Astrocyte of the cerebellum (primary cell): ENCODE data around the gene DAAM1.

Source experiments
- DNase-seq: peaks from one replicate; pipeline ENCODE4 v3.0.0-alpha.2; 2011; ENCODE audit warnings: low read depth
- H3K4me3 ChIP-seq: 2 replicates; pipeline ENCODE4 v1.5.1; 2011; ENCODE audit warnings: mild to moderate bottlenecking, low read depth, low read length, moderate library complexity
- CTCF ChIP-seq: IDR thresholded peaks from 2 replicates; pipeline ENCODE4 v1.5.1; 2012; ENCODE audit warnings: low read length, low read depth, moderate library complexity, mild to moderate bottlenecking; ENCODE audit errors: missing control alignments
- in situ Hi-C: cut with HindIII; loops from 2 replicates; pipeline ENCODE4 v1.10.0; 2017; ENCODE audit warnings: low sequenced_read_pairs

Gene DAAM1

DNA sequence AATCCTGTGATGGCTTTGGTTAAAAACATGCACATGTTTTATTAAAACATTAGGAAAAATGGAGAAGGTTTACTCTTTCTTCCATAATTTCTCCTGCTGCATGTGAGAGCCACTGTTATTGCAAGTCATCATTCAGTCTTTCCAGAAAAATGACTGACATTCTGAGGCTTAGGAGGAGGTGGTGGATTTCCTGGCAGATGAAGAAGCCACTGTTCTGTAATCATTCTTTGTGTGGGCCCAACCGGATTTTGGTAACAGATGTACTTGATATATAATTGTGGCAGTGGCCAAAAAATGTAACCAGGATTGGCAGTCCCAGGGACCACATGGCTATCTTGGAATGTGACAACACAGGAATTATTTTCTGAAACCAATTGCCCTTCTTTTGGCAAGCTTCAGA, 120.2 kb downstream of the DAAM1 start:
- in situ Hi-C loops = no loop called here
- DNase-seq = no peak
- no peak for TF ChIP-seq CTCF
- H3K4me3 ChIP-seq = no peak overlapping the region

DNA sequence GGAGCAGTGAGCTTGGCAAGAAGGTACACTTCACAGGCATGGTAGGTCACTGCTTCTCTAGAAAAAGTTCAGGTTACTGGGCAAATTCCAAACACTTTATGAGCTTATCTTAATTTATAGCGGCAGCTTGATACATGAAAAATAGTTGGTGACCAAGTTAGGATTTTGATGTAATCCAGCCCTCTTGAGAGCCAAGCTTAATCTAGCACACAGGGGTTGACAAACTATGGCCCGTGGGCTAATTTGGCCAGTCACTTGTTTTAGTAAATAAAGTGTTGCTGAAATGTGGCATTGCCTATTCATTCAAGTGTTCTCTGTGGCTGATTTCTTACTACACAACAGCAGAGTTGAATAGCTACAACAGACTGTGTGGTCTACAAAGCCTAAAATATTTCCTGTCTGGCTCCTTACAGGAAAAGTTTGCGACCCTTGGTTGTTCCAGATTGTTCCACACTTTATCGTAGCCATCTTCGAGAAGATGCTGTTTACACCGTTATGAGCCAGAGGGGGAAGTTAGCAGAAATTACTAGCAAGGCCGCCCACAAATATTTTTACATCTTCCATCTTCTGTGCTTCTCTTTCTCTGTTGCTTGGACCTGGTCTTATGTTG, 120.9 kb downstream of the DAAM1 start:
- H3K4me3 ChIP-seq = no peak overlapping the region
- in situ Hi-C loops = no loop called here
- no peak for TF ChIP-seq CTCF
- no peak for DNase-seq

DNA sequence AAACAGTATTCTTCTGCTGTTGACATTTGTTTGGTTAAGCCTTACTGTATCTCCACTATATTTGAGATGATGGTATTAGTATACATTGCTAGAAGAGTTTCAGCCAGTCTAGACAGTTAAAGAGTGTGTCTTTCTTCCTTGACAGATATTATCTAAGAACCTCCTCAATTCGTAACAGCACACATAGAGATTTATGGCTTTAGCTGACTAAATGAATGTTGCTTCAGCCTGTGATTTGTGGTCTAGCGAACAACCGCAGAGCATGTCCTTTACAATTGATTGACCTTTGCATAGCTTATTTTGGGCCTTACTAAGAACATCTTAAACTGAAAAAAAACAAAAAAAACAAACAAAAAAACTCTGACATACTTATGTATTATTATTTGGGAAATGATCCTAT, 122.2 kb downstream of the DAAM1 start:
- no peak overlapping the region for H3K4me3 ChIP-seq
- no peak for TF ChIP-seq CTCF
- DNase-seq = no peak
- in situ Hi-C loops = no loop called here

DNA sequence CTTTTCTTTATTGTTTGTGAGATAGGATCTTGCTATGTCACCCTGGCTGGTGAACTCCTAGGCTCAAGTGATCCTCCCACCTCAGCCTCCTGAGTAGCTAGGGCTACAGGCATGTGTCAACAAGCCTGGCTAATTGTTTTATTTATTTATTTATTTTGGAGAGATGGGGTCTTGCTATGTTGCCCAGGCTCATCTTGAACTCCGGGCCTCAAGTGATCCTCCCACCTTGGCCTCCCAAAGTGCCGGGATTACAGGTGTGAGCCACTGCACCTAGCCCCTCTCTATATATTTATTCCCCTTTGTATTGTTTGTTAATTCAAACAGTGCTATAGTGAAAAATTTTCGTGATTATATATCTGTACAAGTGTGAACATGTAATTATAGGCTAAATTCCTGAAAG, 123.3 kb downstream of the DAAM1 start:
- no peak for DNase-seq
- H3K4me3 ChIP-seq = no peak overlapping the region
- in situ Hi-C loops = no loop called here
- TF ChIP-seq CTCF = no peak

DNA sequence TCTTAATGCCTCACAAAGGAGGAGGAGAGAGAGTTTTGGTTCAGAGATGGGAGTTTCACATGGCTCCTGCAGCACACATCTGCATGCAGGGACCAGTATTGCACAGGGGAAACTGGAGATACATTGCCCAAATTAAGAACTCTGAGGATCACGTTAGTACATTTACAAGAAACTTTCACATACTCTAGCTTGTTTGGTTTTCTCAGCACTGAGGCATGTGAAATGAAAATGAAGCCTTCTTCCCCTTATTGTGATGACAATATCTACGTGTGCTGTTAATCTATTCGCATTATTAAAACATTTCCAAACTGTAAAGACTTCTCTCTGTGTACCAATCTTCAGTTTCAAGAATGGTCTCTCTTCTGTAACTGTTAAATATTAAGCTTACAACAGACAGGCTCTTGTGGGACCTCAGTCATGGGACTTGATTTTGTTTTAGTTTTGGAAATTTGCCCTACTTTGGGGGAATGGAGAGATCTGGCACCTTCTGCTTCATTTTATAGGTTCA, 124.7 kb downstream of the DAAM1 start:
- H3K4me3 ChIP-seq = no peak overlapping the region
- no peak for TF ChIP-seq CTCF
- DNase-seq = no peak
- in situ Hi-C loops = no loop called here

GRCh38 chr14:59313658-59314608, 125.5 kb downstream of the DAAM1 start:
- in situ Hi-C loops = no loop called here
- TF ChIP-seq CTCF = no peak
- H3K4me3 ChIP-seq = no peak overlapping the region
- no peak for DNase-seq
